A673 (cell line): ENCODE data around the gene VAV2. TPM values are rescaled to one million over a fixed set of nuclear protein-coding genes. Genes with fewer than 3 reads are reported as not detected.

Source experiments
- BruUV-seq: library from RNA; stranded (reverse); fragments of 400-500 nt; replicated peaks from 2 replicates; lab custom pipeline; 2021; lab: Mats Ljungman, UMichigan
- CTCF ChIA-PET: fragments of 300-600 bp; sonication (Branson Sonifier 250); formaldehyde crosslinking; loops from one replicate; lab custom pipeline; 2022; ENCODE audit warnings: antibody characterized with exemption; lab: Charles Lee
- POLR2A ChIA-PET: fragments of 300-600 bp; sonication (Branson Sonifier 250); formaldehyde crosslinking; loops from one replicate; lab custom pipeline; 2022; ENCODE audit warnings: antibody characterized with exemption; ENCODE audit not compliant: low non-redundant PET; lab: Charles Lee
- DNase-seq: peaks from one replicate; pipeline ENCODE4 v3.0.0-alpha.2; 2015; ENCODE audit warnings: low spot score
- H3K27ac ChIP-seq: fragments of 200-600 bp; sonication (generic); 2 replicates; pipeline ENCODE4 v1.5.1; 2016; ENCODE audit warnings: mixed run types, low read depth, mild to moderate bottlenecking, mixed read lengths, antibody characterized with exemption, low read length; ENCODE audit not compliant: poor library complexity, severe bottlenecking
- H3K27me3 ChIP-seq: fragments of 200-600 bp; sonication (generic); replicated peaks from 2 replicates; pipeline ENCODE4 v1.6.1; 2017; ENCODE audit warnings: mixed run types, low read depth, mild to moderate bottlenecking, mixed read lengths, antibody characterized with exemption, low read length; ENCODE audit not compliant: insufficient read depth, poor library complexity
- H3K36me3 ChIP-seq: fragments of 200-600 bp; sonication (generic); 2 replicates; pipeline ENCODE4 v1.6.1; 2016; ENCODE audit warnings: mixed run types, mild to moderate bottlenecking, mixed read lengths, antibody characterized with exemption, low read length; ENCODE audit not compliant: insufficient read depth, poor library complexity, severe bottlenecking
- H3K4me1 ChIP-seq: fragments of 200-600 bp; sonication (generic); 2 replicates; pipeline ENCODE4 v1.6.1; 2017; ENCODE audit warnings: mixed run types, mild to moderate bottlenecking, mixed read lengths, antibody characterized with exemption, low read length; ENCODE audit not compliant: insufficient read depth, poor library complexity, severe bottlenecking
- H3K4me3 ChIP-seq: fragments of 200-600 bp; sonication (generic); 2 replicates; pipeline ENCODE4 v1.5.1; 2016; ENCODE audit warnings: low read depth, mixed run types, mild to moderate bottlenecking, mixed read lengths, low read length; ENCODE audit not compliant: poor library complexity, severe bottlenecking
- H3K9me3 ChIP-seq: fragments of 200-600 bp; sonication (generic); 2 replicates; pipeline ENCODE4 v1.6.1; 2016; ENCODE audit warnings: mixed run types, low read depth, mild to moderate bottlenecking, mixed read lengths, antibody characterized with exemption, low read length; ENCODE audit not compliant: poor library complexity, severe bottlenecking
- EZH2 ChIP-seq: fragments of 200-600 bp; sonication (generic); IDR thresholded peaks from 2 replicates; pipeline ENCODE4 v1.6.1; 2017; ENCODE audit warnings: borderline replicate concordance, low read depth, mild to moderate bottlenecking, mixed read lengths, antibody characterized with exemption, low read length; ENCODE audit not compliant: poor library complexity, severe bottlenecking
- intact Hi-C: fragments of 100-400 bp; cut with micrococcal nuclease; formaldehyde crosslinking; loops from one replicate; pipeline ENCODE4 v1.10.0; 2022; ENCODE audit not compliant: unreplicated experiment
- total RNA-seq: library from RNA; stranded (reverse); gene quantifications from 2 replicates; pipeline ENCODE4 v1.2.3, GENCODE V29; 2021
- TF ChIP-seq, protein P1 (sequence below): fragments of 300-800, 200-600 bp; sonication (generic); conservative IDR thresholded peaks from 2 replicates; pipeline ENCODE4 v1.5.1; 2017; ENCODE audit warnings: low read depth, mild to moderate bottlenecking, antibody characterized with exemption, low read length, moderate library complexity, mixed read lengths

Gene VAV2
- total RNA-seq, 1 experiment from 2014 or later: 16.4 TPM

- Histone ChIP-seq H3K4me3 (no peak overlapping the region), H3K4me1 (no peaks in the 10 kb centered on the region), H3K9me3 (no peaks in the 10 kb centered on the region), H3K27me3 (no peaks in the 10 kb centered on the region), H3K36me3 (peaks cover 6% of the 10 kb centered on the region), H3K27ac (no peak overlapping the region)
- DNase-seq: no peak
- no TSS peak for BruUV-seq
- intact Hi-C loops: no loop called here
- ChIA-PET CTCF (no interaction called here), POLR2A (no interaction called here)
- TF ChIP-seq EZH2: no peak
- TF ChIP-seq, protein P1, sequence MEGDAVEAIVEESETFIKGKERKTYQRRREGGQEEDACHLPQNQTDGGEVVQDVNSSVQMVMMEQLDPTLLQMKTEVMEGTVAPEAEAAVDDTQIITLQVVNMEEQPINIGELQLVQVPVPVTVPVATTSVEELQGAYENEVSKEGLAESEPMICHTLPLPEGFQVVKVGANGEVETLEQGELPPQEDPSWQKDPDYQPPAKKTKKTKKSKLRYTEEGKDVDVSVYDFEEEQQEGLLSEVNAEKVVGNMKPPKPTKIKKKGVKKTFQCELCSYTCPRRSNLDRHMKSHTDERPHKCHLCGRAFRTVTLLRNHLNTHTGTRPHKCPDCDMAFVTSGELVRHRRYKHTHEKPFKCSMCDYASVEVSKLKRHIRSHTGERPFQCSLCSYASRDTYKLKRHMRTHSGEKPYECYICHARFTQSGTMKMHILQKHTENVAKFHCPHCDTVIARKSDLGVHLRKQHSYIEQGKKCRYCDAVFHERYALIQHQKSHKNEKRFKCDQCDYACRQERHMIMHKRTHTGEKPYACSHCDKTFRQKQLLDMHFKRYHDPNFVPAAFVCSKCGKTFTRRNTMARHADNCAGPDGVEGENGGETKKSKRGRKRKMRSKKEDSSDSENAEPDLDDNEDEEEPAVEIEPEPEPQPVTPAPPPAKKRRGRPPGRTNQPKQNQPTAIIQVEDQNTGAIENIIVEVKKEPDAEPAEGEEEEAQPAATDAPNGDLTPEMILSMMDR: no peak
Measured at GRCh38 chr9:133778336-133779013, 213.6 kb downstream of the VAV2 start.

DNA sequence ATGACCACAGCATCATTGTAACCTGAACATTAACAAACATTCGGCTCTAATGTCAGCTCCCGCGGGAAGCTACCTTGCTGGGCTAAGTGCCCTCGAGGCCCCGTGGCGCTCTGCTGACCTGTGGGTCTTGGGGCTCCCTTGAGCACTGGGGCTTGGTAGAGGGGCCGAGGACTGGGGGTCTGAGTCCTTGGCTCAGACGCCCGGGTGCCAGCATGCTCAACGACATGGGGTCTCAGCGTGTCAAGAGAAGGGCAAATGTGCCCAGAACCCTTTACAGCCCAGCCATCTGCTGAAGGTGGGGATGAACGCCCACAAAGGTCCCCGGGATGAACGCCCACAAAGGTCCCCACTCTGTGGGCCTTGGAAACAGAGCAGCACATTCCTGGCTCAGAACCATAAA is 214.3 kb downstream of the VAV2 start:
- intact Hi-C loops: no loop called here
- no peak for DNase-seq
- Histone ChIP-seq H3K27me3 (no peaks in the 10 kb centered on the region), H3K36me3 (peaks cover 6% of the 10 kb centered on the region), H3K4me3 (no peak overlapping the region), H3K27ac (no peak overlapping the region), H3K9me3 (no peaks in the 10 kb centered on the region), H3K4me1 (no peaks in the 10 kb centered on the region)
- ChIA-PET CTCF (no interaction called here), POLR2A (interaction anchor here (0.6 kb wide), 1 partner anchor 12 kb away, joined by 3 read pairs; no protein-coding TSS in a partner anchor)
- no TSS peak for BruUV-seq
- TF ChIP-seq, protein P1: no peak

- H3K4me3 ChIP-seq: no peak overlapping the region
- H3K27ac ChIP-seq: no peak overlapping the region
- POLR2A ChIA-PET: interaction anchor here (0.6 kb wide), 1 partner anchor 12 kb away, joined by 3 read pairs; no protein-coding TSS in a partner anchor
- no peaks in the 10 kb centered on the region for H3K27me3 ChIP-seq
- DNase-seq: no peak
- intact Hi-C loops: no loop called here
- CTCF ChIA-PET: no interaction called here
- no peak for TF ChIP-seq EZH2
- TF ChIP-seq, protein P1: no peak
- H3K36me3 ChIP-seq: peaks cover 6% of the 10 kb centered on the region
- H3K4me1 ChIP-seq: no peaks in the 10 kb centered on the region
- BruUV-seq: no TSS peak
- no peaks in the 10 kb centered on the region for H3K9me3 ChIP-seq
Measured at GRCh38 chr9:133777068-133777791, 214.9 kb downstream of the VAV2 start.
